ENCODE measurements around the gene PGK2. TPM values are rescaled to one million over a fixed set of nuclear protein-coding genes. Genes with fewer than 3 reads are reported as not detected.

The PGK2 gene
- total RNA-seq: not detected

GRCh38 chr6:49787176-49787575 lies at the start of gene PGK2:
TSS of gene PGK2 (minus strand) at chr6:49787285. CDS start at chr6:49787187, 98 bp downstream.
- TF ChIP-seq CTCF (IDR thresholded peaks at IDR 0.05; ENCODE audit: low read depth): no peak

GRCh38 chr6:49835140-49835539 lies 48.1 kb upstream of the PGK2 start:
- no peak for TF ChIP-seq CTCF (IDR thresholded peaks at IDR 0.05; ENCODE audit: low read depth)

- TF ChIP-seq CTCF (IDR thresholded peaks at IDR 0.05; ENCODE audit: low read depth): no peak
Measured at GRCh38 chr6:49833386-49833785, 46.3 kb upstream of the PGK2 start.

GRCh38 chr6:49826743-49827406 lies 39.8 kb upstream of the PGK2 start:
- no peak for TF ChIP-seq CTCF (IDR thresholded peaks at IDR 0.05; ENCODE audit: low read depth)

GRCh38 chr6:49815166-49815565 lies 28.1 kb upstream of the PGK2 start:
- no peak for TF ChIP-seq CTCF (IDR thresholded peaks at IDR 0.05; ENCODE audit: low read depth)

GRCh38 chr6:49813248-49813647 lies 26.2 kb upstream of the PGK2 start:
- no peak for TF ChIP-seq CTCF (IDR thresholded peaks at IDR 0.05; ENCODE audit: low read depth)

GRCh38 chr6:49806145-49806544 lies 19.1 kb upstream of the PGK2 start:
- no peak for TF ChIP-seq CTCF (IDR thresholded peaks at IDR 0.05; ENCODE audit: low read depth)
